ENCODE data around the gene LYRM4.

- peak; percentile 33 for TF ChIP-seq CTCF (IDR thresholded peaks at IDR 0.05; ENCODE audit: low read depth, low read length)
- no peak for TF ChIP-seq EZH2phosphoT487 (IDR thresholded peaks at IDR 0.05; ENCODE audit: low read depth)
These were observed 182.6 kb downstream of the LYRM4 start for GRCh38 chr6:5078121-5078669.
